HCT116 (cell line): ENCODE measurements around the gene ZNF236.

Source experiments
- CTCF ChIP-seq, 3 experiments: fragments of 200-600 bp in 1 of 3; sonication (generic) in 1 of 3; IDR thresholded peaks in 2 of 3; conservative IDR thresholded peaks in 1 of 3; 2 replicates each; pipeline ENCODE4 v1.5.1; 2012 to 2017; ENCODE audit warnings: low read depth in 2 of 3, low read length in 2 of 3, antibody characterized with exemption in 1 of 3, borderline replicate concordance in 1 of 3, control low read depth in 1 of 3, mild to moderate bottlenecking in 1 of 3, mixed read lengths in 1 of 3, mixed run types in 1 of 3, moderate library complexity in 1 of 3; ENCODE audit not compliant: insufficient read depth in 1 of 3
- EZH2 ChIP-seq: fragments of 200-600 bp; sonication (generic); IDR thresholded peaks from 2 replicates; pipeline ENCODE4 v1.6.1; 2017; ENCODE audit warnings: antibody characterized with exemption, mixed run types
- EZH2phosphoT487 ChIP-seq: fragments of 200-600 bp; IDR thresholded peaks from 2 replicates; pipeline ENCODE4 v1.6.1; 2018; ENCODE audit warnings: antibody characterized with exemption, borderline replicate concordance
- POLR2A ChIP-seq: IDR thresholded peaks from 2 replicates; pipeline ENCODE4 v1.7.0; 2011; ENCODE audit warnings: borderline replicate concordance; ENCODE audit not compliant: insufficient read depth, insufficient read length; ENCODE audit errors: extremely low read depth
- POLR2AphosphoS5 ChIP-seq: IDR thresholded peaks from 2 replicates; pipeline ENCODE4 v1.6.1; 2011; ENCODE audit warnings: mild to moderate bottlenecking, low read depth, low read length, moderate library complexity
- ZFX ChIP-seq: fragments of 450-650 bp; IDR thresholded peaks from 2 replicates; pipeline ENCODE4 v1.6.1; 2017

- TF ChIP-seq CTCF (IDR thresholded peaks at IDR 0.05 in 2 of 3, conservative IDR thresholded peaks at IDR 0.05 in 1 of 3; ENCODE audit: borderline replicate concordance in 1 of 3, insufficient read depth in 1 of 3, low read depth in 2 of 3, low read length in 2 of 3) (no peak), POLR2AphosphoS5 (no peak), EZH2 (no peak), ZFX (no peak), EZH2phosphoT487 (no peak), POLR2A (no peak)
Measured at GRCh38 chr18:76878426-76878825, 56.1 kb downstream of the ZNF236 start.
